Central memory CD4-positive, alpha-beta T cell (primary cell): Measurements from ENCODE around the gene OLIG1.

ENCODE experiments used
- DNase-seq: peaks from one replicate; pipeline ENCODE4 v3.0.0; 2022

Gene OLIG1

DNA sequence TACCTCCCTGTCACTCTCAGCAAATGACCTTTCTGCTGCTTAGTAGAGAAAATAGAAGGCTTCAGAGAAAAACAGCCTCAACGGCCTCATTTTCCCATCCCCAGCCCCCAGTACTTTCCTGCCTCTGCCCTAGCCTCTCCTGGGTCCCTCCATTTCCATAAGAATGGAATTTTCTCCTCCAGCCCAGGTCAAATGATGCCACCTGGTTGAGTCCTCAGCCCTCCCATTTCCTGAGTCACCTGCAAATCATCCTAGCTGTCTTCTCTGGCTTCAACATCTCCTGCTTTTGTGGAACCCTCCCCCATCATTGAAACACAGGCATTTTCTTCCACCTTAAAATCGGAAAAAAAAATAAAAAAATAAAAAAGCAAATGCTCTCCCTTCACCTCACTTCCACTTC, 35.1 kb downstream of the OLIG1 start:
- DNase-seq: no peak

- DNase-seq: no peak
These were observed 38.3 kb downstream of the OLIG1 start for GRCh38 chr21:33108228-33108627.

- no peak for DNase-seq
These were observed 39.8 kb downstream of the OLIG1 start for GRCh38 chr21:33109574-33110339.

- no peak for DNase-seq
These were observed 40.4 kb downstream of the OLIG1 start for GRCh38 chr21:33110340-33110715.

DNA sequence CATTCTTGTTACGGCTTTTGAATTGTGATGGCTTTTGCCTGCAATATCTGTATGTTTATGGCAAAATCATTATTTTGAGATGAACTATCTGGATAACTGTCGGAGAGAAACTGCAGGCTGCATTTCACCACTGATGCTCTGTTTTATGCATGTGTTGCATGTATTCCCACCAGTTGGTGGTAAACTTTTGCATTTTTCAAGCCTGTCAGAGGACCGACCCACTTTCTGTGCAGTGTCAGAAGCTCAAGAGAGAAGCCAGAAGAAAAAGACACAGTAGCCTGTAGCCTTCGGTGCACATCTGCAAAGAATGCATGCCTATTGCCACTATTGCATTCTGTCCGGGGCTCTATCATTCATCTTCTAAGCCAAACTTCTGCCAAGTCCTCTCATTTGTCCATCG, 41.6 kb downstream of the OLIG1 start:
- DNase-seq: no peak

GRCh38 chr21:33112151-33112550, 42.2 kb downstream of the OLIG1 start:
- DNase-seq: no peak

DNA sequence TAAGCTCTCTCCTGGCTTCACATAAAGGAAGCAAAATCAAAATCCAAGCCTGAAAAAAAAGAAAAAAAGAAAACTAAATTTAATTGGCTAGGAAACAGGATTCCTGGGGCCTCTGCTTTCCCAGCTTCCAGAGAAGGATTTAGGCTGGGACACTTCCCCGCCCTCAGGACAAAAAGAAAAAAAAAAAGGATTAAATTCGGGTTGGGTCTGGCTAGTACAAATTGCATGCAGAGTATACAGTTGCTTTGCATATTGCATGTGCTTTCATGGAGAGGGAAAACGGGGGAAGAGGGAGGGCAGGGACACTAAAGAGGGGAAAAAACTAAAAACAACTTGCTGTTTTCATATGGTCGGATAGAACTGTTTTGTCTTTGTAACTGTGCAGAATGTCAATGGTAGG, 42.7 kb downstream of the OLIG1 start:
- no peak for DNase-seq

DNA sequence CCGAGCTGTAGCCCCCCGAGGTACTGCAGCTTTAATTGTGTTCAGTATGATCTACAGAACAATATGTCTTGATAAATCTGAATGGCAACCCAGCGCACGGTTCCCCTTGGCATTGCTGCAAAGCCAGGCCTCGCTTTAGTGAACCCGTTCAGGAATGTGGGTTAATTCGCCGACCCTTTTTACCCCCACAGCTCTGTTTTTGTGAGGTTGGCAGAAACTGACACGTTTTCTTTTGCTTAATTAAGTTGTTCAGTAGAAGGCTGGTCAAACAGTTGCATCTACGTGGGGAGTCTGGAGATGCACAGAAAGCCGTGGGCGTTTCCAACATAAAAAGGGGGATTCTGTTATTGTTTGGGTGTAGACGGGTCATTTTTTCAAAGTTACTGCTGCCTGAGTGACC, 43.2 kb downstream of the OLIG1 start:
- no peak for DNase-seq

- DNase-seq: no peak
These were observed 44.3 kb downstream of the OLIG1 start for GRCh38 chr21:33114276-33114675.

- DNase-seq: no peak
These were observed 45.9 kb downstream of the OLIG1 start for GRCh38 chr21:33115631-33116510.

GRCh38 chr21:33116676-33117075, 46.7 kb downstream of the OLIG1 start:
- DNase-seq: peak; percentile 23

- DNase-seq: no peak
These were observed 47.4 kb downstream of the OLIG1 start for GRCh38 chr21:33117101-33117888.
